Progenitor cell of endocrine pancreas (in vitro differentiated cells): Measurements from ENCODE around the gene GRB10. TPM values are rescaled to one million over a fixed set of nuclear protein-coding genes. Genes with fewer than 3 reads are reported as not detected.

Experiments
- DNase-seq: peaks from one replicate; pipeline ENCODE4 v3.0.0; 2021; ENCODE audit warnings: low spot score; ENCODE audit not compliant: unreplicated experiment
- H3K27ac Mint-ChIP-seq: 2 replicates; pipeline ENCODE4 v1.8.0; 2021; ENCODE audit warnings: mild to moderate bottlenecking, moderate library complexity, mixed read lengths
- H3K27me3 Mint-ChIP-seq: 2 replicates; pipeline ENCODE4 v1.8.0; 2021; ENCODE audit warnings: mixed read lengths
- H3K36me3 Mint-ChIP-seq: 2 replicates; pipeline ENCODE4 v1.8.0; 2022; ENCODE audit warnings: mixed read lengths; ENCODE audit not compliant: insufficient read depth
- H3K4me1 Mint-ChIP-seq: 2 replicates; pipeline ENCODE4 v1.8.0; 2021; ENCODE audit warnings: low read depth, mixed read lengths
- H3K4me3 Mint-ChIP-seq: 2 replicates; pipeline ENCODE4 v1.8.0; 2021; ENCODE audit warnings: low read depth, mild to moderate bottlenecking, moderate library complexity, mixed read lengths
- H3K9me3 Mint-ChIP-seq: 2 replicates; pipeline ENCODE4 v1.8.0; 2021; ENCODE audit warnings: low read depth, mixed read lengths
- total RNA-seq: library from RNA; stranded (reverse); gene quantifications from 2 replicates; pipeline ENCODE4 v1.2.1, GENCODE V29; 2021
- TF ChIP-seq, protein P1 (sequence below): fragments of 200-600 bp; sonication (generic); IDR thresholded peaks from one replicate; pipeline ENCODE4 v1.5.0; 2021; ENCODE audit warnings: antibody characterized with exemption, mild to moderate bottlenecking; ENCODE audit not compliant: unreplicated experiment

GRB10 gene
- total RNA-seq, 1 donor from 2014 or later, result 58.4 TPM

DNA sequence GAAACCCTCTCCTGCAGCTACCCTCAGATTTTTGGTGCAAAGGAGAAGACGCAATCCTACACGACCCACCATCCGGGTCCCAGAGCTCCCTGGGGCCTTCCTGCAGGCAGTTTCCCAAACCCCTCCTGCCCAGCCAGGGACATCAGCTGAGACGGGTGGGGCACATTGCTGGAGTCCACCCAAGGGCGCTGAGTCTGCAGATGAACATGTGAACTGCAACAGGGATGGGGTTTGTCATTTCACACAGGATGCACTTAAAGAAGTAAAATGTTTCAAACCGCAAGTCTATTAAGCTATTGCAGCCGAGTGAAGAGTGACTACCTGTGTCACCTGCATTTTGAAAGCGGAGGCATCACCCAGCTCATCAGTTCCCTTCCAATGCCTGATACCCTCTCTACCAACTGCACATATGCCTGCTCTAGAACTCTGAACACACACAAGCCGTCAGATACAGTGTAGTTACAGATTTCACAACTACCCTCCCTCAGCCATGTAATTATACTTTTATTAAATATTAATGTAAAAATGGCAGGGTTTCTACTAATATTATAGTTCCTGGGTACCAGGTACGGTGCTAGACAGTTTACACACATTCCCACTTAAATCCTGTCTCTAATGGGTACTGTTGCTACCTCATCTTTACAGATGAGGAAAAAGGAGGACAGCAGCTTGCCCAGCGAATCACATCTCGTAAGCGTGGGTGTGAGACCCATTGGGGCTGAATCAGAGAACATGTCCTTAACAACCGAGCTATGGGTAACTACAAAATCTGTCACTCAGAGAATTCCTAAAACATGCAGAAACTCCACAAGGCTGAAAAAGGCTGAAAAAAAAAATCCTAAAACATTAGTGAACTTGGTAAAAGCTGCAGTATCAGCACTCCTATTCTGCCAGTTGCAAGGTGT lies 71.2 kb downstream of the GRB10 start:
- TF ChIP-seq, protein P1, sequence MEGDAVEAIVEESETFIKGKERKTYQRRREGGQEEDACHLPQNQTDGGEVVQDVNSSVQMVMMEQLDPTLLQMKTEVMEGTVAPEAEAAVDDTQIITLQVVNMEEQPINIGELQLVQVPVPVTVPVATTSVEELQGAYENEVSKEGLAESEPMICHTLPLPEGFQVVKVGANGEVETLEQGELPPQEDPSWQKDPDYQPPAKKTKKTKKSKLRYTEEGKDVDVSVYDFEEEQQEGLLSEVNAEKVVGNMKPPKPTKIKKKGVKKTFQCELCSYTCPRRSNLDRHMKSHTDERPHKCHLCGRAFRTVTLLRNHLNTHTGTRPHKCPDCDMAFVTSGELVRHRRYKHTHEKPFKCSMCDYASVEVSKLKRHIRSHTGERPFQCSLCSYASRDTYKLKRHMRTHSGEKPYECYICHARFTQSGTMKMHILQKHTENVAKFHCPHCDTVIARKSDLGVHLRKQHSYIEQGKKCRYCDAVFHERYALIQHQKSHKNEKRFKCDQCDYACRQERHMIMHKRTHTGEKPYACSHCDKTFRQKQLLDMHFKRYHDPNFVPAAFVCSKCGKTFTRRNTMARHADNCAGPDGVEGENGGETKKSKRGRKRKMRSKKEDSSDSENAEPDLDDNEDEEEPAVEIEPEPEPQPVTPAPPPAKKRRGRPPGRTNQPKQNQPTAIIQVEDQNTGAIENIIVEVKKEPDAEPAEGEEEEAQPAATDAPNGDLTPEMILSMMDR, result no peak

DNA sequence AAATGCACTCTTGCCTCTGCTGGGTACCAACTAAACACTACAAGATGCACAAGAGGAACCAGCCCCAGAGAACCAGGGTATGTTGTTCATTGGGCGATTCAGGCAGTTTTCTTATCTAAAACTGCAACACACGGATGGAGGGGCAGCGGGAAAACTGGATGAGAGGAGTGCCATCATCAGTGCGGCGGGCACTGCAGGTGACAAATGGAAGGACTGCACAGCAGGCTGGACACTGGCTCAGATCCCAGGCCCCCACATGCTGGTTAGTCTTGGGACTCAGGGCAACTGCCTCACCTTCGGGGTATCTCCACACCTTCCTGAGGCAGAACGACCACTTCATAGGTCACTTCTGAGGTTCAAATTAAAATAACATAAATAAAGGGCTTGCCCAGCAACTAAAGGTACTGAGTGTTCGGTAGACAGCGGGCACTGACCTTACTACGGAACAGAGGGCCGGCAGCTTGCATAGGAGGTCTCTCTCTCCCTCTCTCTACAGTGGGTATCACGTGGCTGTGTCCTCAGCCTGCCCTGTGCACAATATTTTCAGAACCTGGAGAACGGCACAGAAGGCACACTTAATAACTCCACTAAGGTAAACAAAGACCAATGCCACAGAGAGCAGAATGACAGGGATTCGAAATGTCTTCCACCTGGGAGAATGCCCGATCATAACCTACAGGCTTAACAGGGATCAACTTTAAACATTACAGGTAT lies 72.1 kb downstream of the GRB10 start:
- no peak overlapping the region for H3K4me3 Mint-ChIP-seq
- no peak for DNase-seq
- no peaks in the 10 kb centered on the region for H3K9me3 Mint-ChIP-seq
- peaks cover 43% of the 10 kb centered on the region for H3K27me3 Mint-ChIP-seq
- H3K27ac Mint-ChIP-seq, result no peak overlapping the region
- H3K4me1 Mint-ChIP-seq, result peaks cover 9% of the 10 kb centered on the region
- H3K36me3 Mint-ChIP-seq, result peaks cover 6% of the 10 kb centered on the region
- TF ChIP-seq, protein P1, result no peak

More for the DNA sequence above, 71.2 kb downstream of the GRB10 start:
- peaks cover 11% of the 10 kb centered on the region for H3K4me1 Mint-ChIP-seq
- H3K27ac Mint-ChIP-seq, result no peak overlapping the region
- no peak for DNase-seq
- no peak overlapping the region for H3K4me3 Mint-ChIP-seq
- H3K9me3 Mint-ChIP-seq, result no peaks in the 10 kb centered on the region
- peaks cover 6% of the 10 kb centered on the region for H3K36me3 Mint-ChIP-seq
- peaks cover 53% of the 10 kb centered on the region for H3K27me3 Mint-ChIP-seq

DNA sequence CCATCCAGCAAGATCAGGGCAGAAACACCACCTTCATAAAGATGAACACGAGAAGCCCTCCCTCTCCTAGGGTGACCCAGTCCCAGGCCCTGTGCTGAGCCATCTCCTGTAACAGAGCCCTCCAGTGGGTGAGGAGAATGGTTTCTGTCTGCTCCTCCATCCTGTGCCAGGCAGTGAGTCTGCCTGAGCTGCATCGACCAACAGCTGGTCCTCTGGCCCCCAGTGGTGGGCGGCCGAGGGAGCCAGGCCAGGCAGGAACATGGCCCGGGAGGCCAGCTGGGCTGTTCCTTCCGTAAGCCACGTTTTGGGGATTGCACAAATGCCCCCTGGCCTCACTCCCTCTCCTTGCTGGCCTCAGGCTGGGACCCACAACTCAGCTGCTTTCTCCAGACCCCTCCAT lies 73.5 kb downstream of the GRB10 start:
- no peak overlapping the region for H3K27ac Mint-ChIP-seq
- H3K9me3 Mint-ChIP-seq, result no peaks in the 10 kb centered on the region
- DNase-seq, result no peak
- no peak overlapping the region for H3K4me3 Mint-ChIP-seq
- peaks cover 33% of the 10 kb centered on the region for H3K27me3 Mint-ChIP-seq
- peaks cover 6% of the 10 kb centered on the region for H3K36me3 Mint-ChIP-seq
- TF ChIP-seq, protein P1, result no peak
- H3K4me1 Mint-ChIP-seq, result peaks cover 7% of the 10 kb centered on the region

DNA sequence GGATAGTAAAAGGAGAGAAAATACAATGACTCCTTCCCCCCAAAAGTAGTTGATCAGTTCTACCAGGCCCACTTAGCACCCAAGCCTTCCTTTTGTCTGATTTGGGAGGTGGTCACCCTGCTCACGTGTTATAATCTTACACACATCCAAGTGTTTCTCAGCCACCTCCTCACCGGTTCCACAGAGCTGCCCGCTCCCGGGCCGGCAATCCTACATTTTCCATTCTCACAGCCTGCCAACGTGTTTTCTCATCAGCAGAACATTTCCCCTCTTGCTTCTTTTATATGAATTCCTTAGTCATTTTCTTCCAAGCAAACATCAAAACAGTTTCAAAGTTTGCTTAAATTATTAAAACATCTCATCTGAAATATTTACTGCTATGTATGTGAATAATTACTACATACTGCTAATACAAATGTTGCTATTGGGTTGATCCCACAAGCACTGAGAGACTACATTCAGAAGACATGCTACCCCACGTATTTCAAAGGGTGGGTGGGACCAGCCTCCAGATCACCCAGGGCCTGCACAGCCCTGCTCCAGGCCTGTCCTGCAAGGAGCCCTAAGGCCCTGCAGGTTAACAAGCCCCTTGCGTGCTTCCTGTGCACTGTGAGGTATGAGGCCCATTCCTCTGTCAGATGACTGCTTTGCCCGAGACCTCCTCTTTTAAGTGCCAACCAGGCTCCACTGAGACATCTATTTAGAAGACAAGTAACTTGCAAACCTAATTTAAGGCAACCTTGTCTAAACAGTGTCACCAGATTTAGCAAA lies 75.3 kb downstream of the GRB10 start:
- no peak overlapping the region for H3K27ac Mint-ChIP-seq
- H3K27me3 Mint-ChIP-seq, result peaks cover 24% of the 10 kb centered on the region
- peaks cover 14% of the 10 kb centered on the region for H3K36me3 Mint-ChIP-seq
- DNase-seq, result no peak
- TF ChIP-seq, protein P1, result no peak
- H3K4me3 Mint-ChIP-seq, result no peak overlapping the region
- no peaks in the 10 kb centered on the region for H3K9me3 Mint-ChIP-seq
- H3K4me1 Mint-ChIP-seq, result peaks cover 5% of the 10 kb centered on the region

DNA sequence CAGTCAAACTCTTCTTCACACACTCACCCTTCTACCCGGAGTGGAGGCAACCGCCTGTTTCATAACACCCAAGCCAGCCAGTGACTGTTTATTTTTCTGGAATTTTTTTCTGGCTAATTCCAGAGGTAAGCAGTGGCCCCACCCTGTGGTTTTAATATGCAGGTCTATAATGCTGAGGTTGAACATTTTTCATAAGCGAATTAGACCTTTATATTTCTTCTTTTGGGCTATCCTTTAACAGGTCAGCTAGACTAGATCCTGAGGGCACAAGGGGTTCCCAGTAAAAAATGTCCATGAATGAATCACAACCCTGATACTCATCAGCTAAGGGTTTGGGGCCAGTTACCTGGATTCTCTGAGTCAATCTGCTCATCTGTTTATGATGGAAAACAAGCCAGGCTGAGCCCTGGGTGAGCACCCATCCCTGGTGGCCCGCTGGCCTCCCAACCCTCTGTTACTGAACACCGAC lies 76.2 kb downstream of the GRB10 start:
- TF ChIP-seq, protein P1, result no peak
- Mint-ChIP-seq H3K36me3 (peaks cover 14% of the 10 kb centered on the region), H3K27ac (no peak overlapping the region), H3K9me3 (no peaks in the 10 kb centered on the region), H3K27me3 (peaks cover 17% of the 10 kb centered on the region), H3K4me1 (peaks cover 5% of the 10 kb centered on the region), H3K4me3 (no peak overlapping the region)
- no peak for DNase-seq
